Measurements from ENCODE around the gene LYPD6B. TPM values are rescaled to one million over a fixed set of nuclear protein-coding genes. Genes with fewer than 3 reads are reported as not detected.

LYPD6B gene
- total RNA-seq, 1 experiment from 2014 or later = 2.0 TPM

DNA sequence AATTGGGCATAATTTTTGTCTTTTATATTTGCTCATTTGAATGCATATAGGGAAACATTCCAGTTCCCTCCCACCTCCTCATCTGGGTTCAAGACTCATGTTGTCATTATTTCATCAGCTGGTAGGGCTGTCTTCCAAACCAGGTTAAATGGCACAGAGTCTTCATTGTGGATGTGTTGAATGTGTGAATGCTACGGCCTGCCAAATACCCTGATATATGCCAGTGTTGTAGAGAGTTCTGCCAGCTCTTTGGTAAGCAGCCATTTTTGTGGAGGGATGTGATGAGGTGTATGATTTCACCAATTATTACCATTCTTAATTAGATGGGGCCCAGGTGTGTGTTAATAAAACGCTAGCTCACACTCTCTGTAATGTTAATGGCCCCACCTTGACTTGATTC is 121.7 kb downstream of the LYPD6B start:
- no peak overlapping the region for H3K4ac ChIP-seq (ENCODE audit: low read depth, low read length)
- Mint-ChIP-seq H3K4me1 (peaks cover 29 to 35% of the 10 kb centered on the region in 2 experiments), H3K27me3 (ENCODE audit: low read depth) (no peaks in the 10 kb centered on the region), H3K27ac (no peak overlapping the region), H3K4me3 (no peak overlapping the region), H3K36me3 (ENCODE audit: insufficient read depth in 1 of 3, low read depth in 3 of 3) (no peaks in the 10 kb centered on the region), H3K9me3 (no peaks in the 10 kb centered on the region; a peak in 2 of 5 replicates)
- H2BK12ac ChIP-seq (ENCODE audit: insufficient read length, low read depth, low read length) = no peak overlapping the region
- H3T11ph ChIP-seq (ENCODE audit: low read length) = no peak overlapping the region
- no peak overlapping the region for H3K9ac ChIP-seq (ENCODE audit: extremely low read depth, insufficient read length, low read length)
- no peak overlapping the region for H4K91ac ChIP-seq (ENCODE audit: insufficient read length, low read depth, low read length)
- no peak overlapping the region for H3K23ac ChIP-seq (ENCODE audit: insufficient read length, low read depth, low read length)
- H3K79me1 ChIP-seq (ENCODE audit: insufficient read depth, low read depth, low read length, poor library complexity, severe bottlenecking) = no peaks in the 10 kb centered on the region
- H3K18ac ChIP-seq (ENCODE audit: insufficient read length, low read depth, low read length) = no peak overlapping the region
- H4K8ac ChIP-seq (replicated peaks; ENCODE audit: insufficient read length, low read depth, low read length) = no peak overlapping the region
- no peak overlapping the region for H4K5ac ChIP-seq (ENCODE audit: insufficient read length, low read depth, low read length)
- no peak overlapping the region for H2AK5ac ChIP-seq (ENCODE audit: insufficient read length, low read length)
- TF ChIP-seq, protein P1, sequence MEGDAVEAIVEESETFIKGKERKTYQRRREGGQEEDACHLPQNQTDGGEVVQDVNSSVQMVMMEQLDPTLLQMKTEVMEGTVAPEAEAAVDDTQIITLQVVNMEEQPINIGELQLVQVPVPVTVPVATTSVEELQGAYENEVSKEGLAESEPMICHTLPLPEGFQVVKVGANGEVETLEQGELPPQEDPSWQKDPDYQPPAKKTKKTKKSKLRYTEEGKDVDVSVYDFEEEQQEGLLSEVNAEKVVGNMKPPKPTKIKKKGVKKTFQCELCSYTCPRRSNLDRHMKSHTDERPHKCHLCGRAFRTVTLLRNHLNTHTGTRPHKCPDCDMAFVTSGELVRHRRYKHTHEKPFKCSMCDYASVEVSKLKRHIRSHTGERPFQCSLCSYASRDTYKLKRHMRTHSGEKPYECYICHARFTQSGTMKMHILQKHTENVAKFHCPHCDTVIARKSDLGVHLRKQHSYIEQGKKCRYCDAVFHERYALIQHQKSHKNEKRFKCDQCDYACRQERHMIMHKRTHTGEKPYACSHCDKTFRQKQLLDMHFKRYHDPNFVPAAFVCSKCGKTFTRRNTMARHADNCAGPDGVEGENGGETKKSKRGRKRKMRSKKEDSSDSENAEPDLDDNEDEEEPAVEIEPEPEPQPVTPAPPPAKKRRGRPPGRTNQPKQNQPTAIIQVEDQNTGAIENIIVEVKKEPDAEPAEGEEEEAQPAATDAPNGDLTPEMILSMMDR (conservative IDR thresholded peaks at IDR 0.05) = no peak
- H3K4me2 ChIP-seq (ENCODE audit: insufficient read depth, insufficient read length, low read length) = no peak overlapping the region
- H3K4me1 ChIP-seq (ENCODE audit: insufficient read depth, low read length) = no peaks in the 10 kb centered on the region
- H2BK15ac ChIP-seq (ENCODE audit: low read depth, low read length) = no peak overlapping the region
- H3K27me3 ChIP-seq (ENCODE audit: insufficient read depth, low read length) = no peaks in the 10 kb centered on the region
- H2AFZ ChIP-seq (ENCODE audit: low read length) = no peak overlapping the region
- no peaks in the 10 kb centered on the region for H3K9me3 ChIP-seq (ENCODE audit: control insufficient read depth, low read depth, low read length)
- DNase-seq = no peak
- whole genome bisulfite sequencing (ENCODE audit: extremely low coverage, insufficient read length, low lambda C conversion rate) = no CpG with 5 or more reads among the region's 2 CpGs
- H3K14ac ChIP-seq (ENCODE audit: insufficient read depth, low read length) = no peak overlapping the region
- no peak overlapping the region for H2BK120ac ChIP-seq (ENCODE audit: low read depth, low read length, poor library complexity, severe bottlenecking)
- H3K27ac ChIP-seq (ENCODE audit: insufficient read length, low read depth, low read length) = no peak overlapping the region
- H3K79me2 ChIP-seq (ENCODE audit: insufficient read depth, low read length) = no peaks in the 10 kb centered on the region
- H3K56ac ChIP-seq (ENCODE audit: insufficient read length, low read depth, low read length) = no peak overlapping the region
- no peaks in the 10 kb centered on the region for H3K23me2 ChIP-seq (ENCODE audit: insufficient read length, low read depth, low read length, poor library complexity, severe bottlenecking)
- H2BK20ac ChIP-seq (ENCODE audit: low read depth, low read length, poor library complexity, severe bottlenecking) = no peak overlapping the region
- no peaks in the 10 kb centered on the region for H4K20me1 ChIP-seq (ENCODE audit: control insufficient read depth, insufficient read depth, insufficient read length)
- no peak overlapping the region for H2BK5ac ChIP-seq (ENCODE audit: insufficient read length, low read length)

Measured in H9 (cell line).